CD14-positive monocyte (primary cell): ENCODE data around the gene KRT2. TPM values are rescaled to one million over a fixed set of nuclear protein-coding genes. Genes with fewer than 3 reads are reported as not detected.

ENCODE experiments used
- DNase-seq, 3 donors: peaks; one replicate each; pipeline ENCODE4 v3.0.0-alpha.2; 2011 to 2022
- H2AFZ ChIP-seq: 2 replicates; pipeline ENCODE4 v1.6.0; 2012; ENCODE audit warnings: mild to moderate bottlenecking, low read depth, low read length, inconsistent platforms; ENCODE audit not compliant: insufficient read depth, poor library complexity, severe bottlenecking
- H3K27ac ChIP-seq, 2 donors: 1 replicate in 1 of 2; 2 replicates in 1 of 2; pipeline ENCODE4 v1.5.1; 2012 to 2013; ENCODE audit warnings: low read length in 2 of 2, control low read depth in 1 of 2, inconsistent platforms in 1 of 2, low read depth in 1 of 2, mild to moderate bottlenecking in 1 of 2
- H3K27me3 ChIP-seq, 2 donors: one replicate each; pipeline versions ENCODE4 v1.6.0 to v1.6.1; 2011 to 2013; ENCODE audit warnings: low read length in 2 of 2; ENCODE audit not compliant: control insufficient read depth in 2 of 2, insufficient read depth in 2 of 2
- H3K36me3 ChIP-seq, 2 donors: replicated peaks in 1 of 2; 1 replicate in 1 of 2; 2 replicates in 1 of 2; pipeline versions ENCODE4 v1.5.1 to v1.6.1; 2012 to 2013; ENCODE audit warnings: low read length in 2 of 2, control low read depth in 1 of 2, inconsistent platforms in 1 of 2, mild to moderate bottlenecking in 1 of 2; ENCODE audit not compliant: insufficient read depth in 2 of 2, control insufficient read depth in 1 of 2
- H3K4me1 ChIP-seq, 2 donors: 1 replicate in 1 of 2; 2 replicates in 1 of 2; pipeline versions ENCODE4 v1.5.1 to v1.6.1; 2012 to 2013; ENCODE audit warnings: low read length in 2 of 2, control low read depth in 1 of 2, inconsistent platforms in 1 of 2, mild to moderate bottlenecking in 1 of 2, moderate library complexity in 1 of 2; ENCODE audit not compliant: insufficient read depth in 2 of 2, control insufficient read depth in 1 of 2
- H3K4me2 ChIP-seq: replicated peaks from 2 replicates; pipeline ENCODE3; 2012; ENCODE audit warnings: low read length, moderate library complexity, mild to moderate bottlenecking; ENCODE audit not compliant: poor library complexity, severe bottlenecking; ENCODE audit errors: extremely low read depth
- H3K4me3 ChIP-seq, 3 experiments: fragments of 200-600 bp in 1 of 3; sonication (generic) in 1 of 3; replicated peaks in 1 of 3; 1 replicate in 2 of 3; 2 replicates in 1 of 3; pipeline ENCODE4 v1.5.1; 2011 to 2013; ENCODE audit warnings: low read length in 3 of 3, mild to moderate bottlenecking in 3 of 3, control low read depth in 2 of 3, low read depth in 2 of 3, inconsistent platforms in 1 of 3, moderate library complexity in 1 of 3
- H3K79me2 ChIP-seq: 2 replicates; pipeline ENCODE4 v1.6.0; 2012; ENCODE audit warnings: mild to moderate bottlenecking, control low read depth, inconsistent platforms, low read length, moderate library complexity; ENCODE audit not compliant: insufficient read depth
- H3K9ac ChIP-seq: 2 replicates; pipeline ENCODE4 v1.6.0; 2017; ENCODE audit warnings: low read length, mild to moderate bottlenecking; ENCODE audit not compliant: insufficient read depth, poor library complexity, severe bottlenecking
- H3K9me3 ChIP-seq, 2 donors: replicated peaks in 1 of 2; 1 replicate in 1 of 2; 2 replicates in 1 of 2; pipeline versions ENCODE4 v1.5.1 to v1.6.1; 2012 to 2013; ENCODE audit warnings: low read length in 2 of 2, control low read depth in 1 of 2; ENCODE audit not compliant: control insufficient read depth in 1 of 2, insufficient read depth in 1 of 2
- H4K20me1 ChIP-seq: 2 replicates; pipeline ENCODE4 v1.6.0; 2012; ENCODE audit warnings: mild to moderate bottlenecking, low read length, control low read depth, moderate library complexity; ENCODE audit not compliant: insufficient read depth
- H3K27ac Mint-ChIP-seq, 7 donors: one replicate each; pipeline ENCODE4 v1.8.0; 2020; ENCODE audit warnings: mild to moderate bottlenecking in 7 of 7, mixed read lengths in 7 of 7, moderate library complexity in 6 of 7, inconsistent platforms in 2 of 7
- H3K27me3 Mint-ChIP-seq, 3 donors: one replicate each; pipeline ENCODE4 v1.8.0; 2021 to 2022; ENCODE audit warnings: low read depth in 3 of 3, mild to moderate bottlenecking in 3 of 3, mixed read lengths in 3 of 3, moderate library complexity in 3 of 3, inconsistent platforms in 1 of 3
- H3K36me3 Mint-ChIP-seq, 2 donors: one replicate each; pipeline ENCODE4 v1.8.0; 2020; ENCODE audit warnings: mixed read lengths in 2 of 2, inconsistent platforms in 1 of 2, mild to moderate bottlenecking in 1 of 2
- H3K4me1 Mint-ChIP-seq: one replicate; pipeline ENCODE4 v1.8.0; 2020; ENCODE audit warnings: mild to moderate bottlenecking, mixed read lengths
- H3K4me3 Mint-ChIP-seq, 2 donors: one replicate each; pipeline ENCODE4 v1.8.0; 2020; ENCODE audit warnings: mild to moderate bottlenecking in 2 of 2, mixed read lengths in 2 of 2, moderate library complexity in 1 of 2
- H3K9me3 Mint-ChIP-seq, 7 donors: one replicate each; pipeline ENCODE4 v1.8.0; 2020 to 2022; ENCODE audit warnings: mixed read lengths in 7 of 7, mild to moderate bottlenecking in 6 of 7, moderate library complexity in 6 of 7, inconsistent platforms in 2 of 7
- WGBS: methylation state at CpG from one replicate; pipeline ENCODE4 v1.1.5; 2013; ENCODE audit warnings: missing lambda C conversion rate; ENCODE audit not compliant: insufficient coverage; 5-methylcytosine and 5-hydroxymethylcytosine counted together
- intact Hi-C, 2 donors: fragments of 100-400 bp; cut with micrococcal nuclease; formaldehyde crosslinking; loops; one replicate each; pipeline versions ENCODE4 v1.15.0 to v1.15.1; 2023
- polyA plus RNA-seq, 3 donors: library from polyadenylated mRNA; depleted of rRNA in 1 of 3; unstranded in 2 of 3; stranded (reverse) in 1 of 3; fragments of 300-500 nt in 2 of 3; fragments of >200 nt in 1 of 3; fragmentation: Illumina TruSeq in 2 of 3; gene quantifications; 1 replicate in 2 of 3; 2 replicates in 1 of 3; pipeline ENCODE4 v1.2.3, GENCODE V29; 2012 to 2021
- TF ChIP-seq, protein P1 (sequence below): fragments of 200-600 bp; IDR thresholded peaks from one replicate; pipeline ENCODE4 v1.8.0; 2022; ENCODE audit warnings: antibody characterized with exemption, mild to moderate bottlenecking

The KRT2 gene
- polyA plus RNA-seq, 3 donors = not detected

DNA sequence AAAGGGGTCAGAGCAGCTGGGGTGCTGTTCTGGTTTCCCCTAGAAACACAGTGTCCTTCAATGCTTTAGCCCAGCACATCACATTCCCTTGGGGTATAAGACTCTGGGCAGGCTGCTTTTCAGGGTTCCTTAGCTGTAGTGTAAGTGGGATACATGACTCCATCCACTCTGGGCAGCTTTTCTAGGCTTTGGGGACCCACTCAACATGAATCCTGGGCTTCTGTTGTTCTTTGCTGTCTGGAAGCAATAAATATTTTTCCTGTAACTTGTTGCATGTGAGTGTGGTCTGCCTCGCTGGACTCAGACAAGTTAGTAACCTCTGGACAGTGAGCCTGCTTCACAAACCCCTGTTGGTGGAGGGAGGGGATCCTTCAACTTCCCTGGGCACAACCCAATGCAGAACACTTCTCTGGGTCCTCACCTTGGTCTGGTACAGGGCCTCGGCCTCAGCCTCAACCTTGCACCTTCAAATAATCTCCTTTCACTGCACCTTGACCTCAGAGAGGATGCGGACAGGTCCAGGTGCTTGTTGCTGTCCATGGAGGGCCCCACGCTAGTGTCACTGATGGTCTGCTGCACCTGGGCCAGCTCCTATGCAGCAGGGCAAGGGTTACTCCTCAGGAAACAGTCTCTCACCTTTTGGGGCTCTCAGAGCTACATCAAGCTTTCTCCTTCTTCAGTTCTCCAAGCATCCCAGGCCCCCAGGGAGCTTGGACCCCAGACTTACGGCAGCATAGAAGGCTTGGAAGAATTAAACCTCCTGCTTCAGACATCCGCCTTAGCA lies 20.1 kb downstream of the KRT2 start:
- Mint-ChIP-seq H3K27ac (no peak overlapping the region), H3K27me3 (peaks cover 0 to 9% (median 7%) of the 10 kb centered on the region in 3 donors), H3K36me3 (no peaks in the 10 kb centered on the region), H3K4me3 (no peak overlapping the region), H3K4me1 (peaks cover 8% of the 10 kb centered on the region), H3K9me3 (no peaks in the 10 kb centered on the region)
- H3K9me3 ChIP-seq = no peaks in the 10 kb centered on the region
- TF ChIP-seq, protein P1, sequence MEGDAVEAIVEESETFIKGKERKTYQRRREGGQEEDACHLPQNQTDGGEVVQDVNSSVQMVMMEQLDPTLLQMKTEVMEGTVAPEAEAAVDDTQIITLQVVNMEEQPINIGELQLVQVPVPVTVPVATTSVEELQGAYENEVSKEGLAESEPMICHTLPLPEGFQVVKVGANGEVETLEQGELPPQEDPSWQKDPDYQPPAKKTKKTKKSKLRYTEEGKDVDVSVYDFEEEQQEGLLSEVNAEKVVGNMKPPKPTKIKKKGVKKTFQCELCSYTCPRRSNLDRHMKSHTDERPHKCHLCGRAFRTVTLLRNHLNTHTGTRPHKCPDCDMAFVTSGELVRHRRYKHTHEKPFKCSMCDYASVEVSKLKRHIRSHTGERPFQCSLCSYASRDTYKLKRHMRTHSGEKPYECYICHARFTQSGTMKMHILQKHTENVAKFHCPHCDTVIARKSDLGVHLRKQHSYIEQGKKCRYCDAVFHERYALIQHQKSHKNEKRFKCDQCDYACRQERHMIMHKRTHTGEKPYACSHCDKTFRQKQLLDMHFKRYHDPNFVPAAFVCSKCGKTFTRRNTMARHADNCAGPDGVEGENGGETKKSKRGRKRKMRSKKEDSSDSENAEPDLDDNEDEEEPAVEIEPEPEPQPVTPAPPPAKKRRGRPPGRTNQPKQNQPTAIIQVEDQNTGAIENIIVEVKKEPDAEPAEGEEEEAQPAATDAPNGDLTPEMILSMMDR = no peak
- no peaks in the 10 kb centered on the region for H3K27me3 ChIP-seq
- H4K20me1 ChIP-seq = no peaks in the 10 kb centered on the region
- no peak overlapping the region for H3K4me2 ChIP-seq
- WGBS = 87% methylated on average over 5 of the region's 6 CpGs
- no peak overlapping the region for H3K9ac ChIP-seq
- no peak for DNase-seq
- H2AFZ ChIP-seq = no peak overlapping the region
- H3K4me3 ChIP-seq = no peak overlapping the region
- intact Hi-C loops = no loop called here
- no peaks in the 10 kb centered on the region for H3K79me2 ChIP-seq
- no peaks in the 10 kb centered on the region for H3K36me3 ChIP-seq
- H3K4me1 ChIP-seq = peaks cover 0 to 8% of the 10 kb centered on the region in 2 donors
- H3K27ac ChIP-seq = no peak overlapping the region

DNA sequence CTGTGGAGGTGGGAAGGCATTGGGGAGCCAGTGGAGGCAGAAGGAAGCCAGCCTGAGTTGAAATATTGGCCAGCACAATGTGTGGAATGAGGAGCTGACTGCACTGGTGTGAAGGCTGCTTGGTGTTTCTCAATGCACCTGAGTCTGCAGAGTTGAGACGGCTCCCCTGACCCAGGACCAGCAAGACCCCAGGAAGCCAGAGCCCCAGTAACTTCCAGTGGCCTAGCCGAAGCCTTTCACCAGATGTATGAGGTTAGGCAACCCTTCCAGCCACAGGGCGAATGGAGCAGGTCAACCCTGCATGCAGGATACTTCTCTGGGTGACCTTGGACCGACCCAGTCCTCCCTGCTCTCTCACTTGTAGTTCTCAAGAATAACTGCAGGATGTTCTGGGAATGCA lies 20.7 kb downstream of the KRT2 start:
- Histone ChIP-seq H3K79me2 (no peaks in the 10 kb centered on the region), H3K4me2 (no peak overlapping the region), H3K36me3 (no peaks in the 10 kb centered on the region), H3K4me1 (peaks cover 0 to 2% of the 10 kb centered on the region in 2 donors), H3K9ac (no peak overlapping the region), H4K20me1 (no peaks in the 10 kb centered on the region), H3K9me3 (no peaks in the 10 kb centered on the region), H3K27me3 (no peaks in the 10 kb centered on the region), H2AFZ (no peak overlapping the region), H3K4me3 (no peak overlapping the region), H3K27ac (no peak overlapping the region)
- 25% methylated on average over 4 of the region's 4 CpGs for WGBS
- intact Hi-C loops = no loop called here
- TF ChIP-seq, protein P1 = no peak
- no peak for DNase-seq
- H3K4me1 Mint-ChIP-seq = peaks cover 8% of the 10 kb centered on the region
- no peak overlapping the region for H3K27ac Mint-ChIP-seq
- no peaks in the 10 kb centered on the region for H3K36me3 Mint-ChIP-seq
- H3K27me3 Mint-ChIP-seq = peaks cover 0 to 10% (median 7%) of the 10 kb centered on the region in 3 donors
- no peaks in the 10 kb centered on the region for H3K9me3 Mint-ChIP-seq
- no peak overlapping the region for H3K4me3 Mint-ChIP-seq
